Upper lobe of right lung (tissue), 1 donor: ENCODE data around the gene ZER1. TPM values are rescaled to one million over a fixed set of nuclear protein-coding genes. Genes with fewer than 3 reads are reported as not detected.

Experiments
- ATAC-seq: fragments of 200-7000 bp; cut with Tn5 transposase; one replicate; pipeline ENCODE4 v1.9.1; 2020; ENCODE audit warnings: mild to moderate bottlenecking, moderate library complexity
- DNase-seq: peaks from one replicate; pipeline ENCODE4 v3.0.0-alpha.2; 2020
- H3K27ac ChIP-seq: fragments of 200-600 bp; one replicate; pipeline ENCODE4 v1.8.0; 2022
- H3K27me3 ChIP-seq: fragments of 200-600 bp; one replicate; pipeline ENCODE4 v1.8.0; 2022; ENCODE audit warnings: mild to moderate bottlenecking
- H3K36me3 ChIP-seq: fragments of 200-600 bp; one replicate; pipeline ENCODE4 v1.8.0; 2022
- H3K4me1 ChIP-seq: fragments of 200-600 bp; one replicate; pipeline ENCODE4 v1.8.0; 2022
- H3K4me3 ChIP-seq: fragments of 200-600 bp; one replicate; pipeline ENCODE4 v1.8.0; 2022; ENCODE audit warnings: mild to moderate bottlenecking
- H3K9me3 ChIP-seq: fragments of 200-600 bp; one replicate; pipeline ENCODE4 v1.8.0; 2022
- CTCF ChIP-seq: fragments of 200-600 bp; IDR thresholded peaks from one replicate; pipeline ENCODE4 v1.8.0; 2022; ENCODE audit warnings: antibody characterized with exemption
- intact Hi-C: fragments of 100-400 bp; cut with DNase I; formaldehyde crosslinking; loops from one replicate; pipeline ENCODE4 v1.11.0; 2022
- total RNA-seq: library from RNA; stranded (reverse); fragmentation: NEBNext Ultra II Directional; extraction: Animal tissue kit (Norgen Biotek cat#: 25700); gene quantifications from one replicate; pipeline ENCODE4 v1.2.1, GENCODE V29; 2021
- donor health status: DM: no; HTN: yes; CAD: no; lungs with severe emphysema.

The ZER1 gene
- total RNA-seq, 1 donor from 2014 or later = 32.0 TPM

DNA sequence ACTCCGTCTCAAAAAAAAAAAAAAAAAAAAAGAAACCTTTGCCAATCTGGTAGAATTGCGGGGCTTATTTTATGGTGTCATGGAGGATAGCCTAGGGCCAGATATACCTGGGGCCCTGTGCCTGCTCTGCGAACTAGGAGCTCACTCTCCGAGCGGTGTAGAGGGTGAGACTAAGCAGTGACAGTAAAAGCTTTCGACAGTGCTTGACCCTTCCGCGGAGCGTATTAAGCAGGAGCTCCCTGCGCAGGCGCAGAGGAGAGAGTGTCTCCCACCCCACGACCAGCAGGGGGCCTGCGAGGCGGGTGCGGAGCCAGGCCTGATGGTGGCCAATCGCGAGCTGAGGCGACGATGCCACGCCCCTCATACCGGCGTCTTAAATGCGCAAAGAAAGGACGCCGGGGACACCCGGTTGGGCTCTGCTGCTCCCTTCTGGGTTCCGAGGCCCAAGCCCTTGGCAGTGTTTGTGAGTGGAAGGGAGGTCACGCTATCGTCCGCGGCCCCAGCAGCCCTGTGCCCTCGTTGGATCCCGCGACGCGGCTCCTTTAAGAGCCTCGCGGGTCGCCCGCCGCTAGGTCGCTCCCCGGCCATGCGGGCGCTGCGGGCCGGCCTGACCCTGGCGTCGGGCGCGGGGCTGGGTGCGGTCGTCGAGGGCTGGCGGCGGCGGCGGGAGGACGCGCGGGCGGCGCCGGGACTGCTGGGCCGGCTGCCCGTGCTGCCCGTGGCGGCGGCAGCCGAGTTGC lies 46.5 kb upstream of the ZER1 start, which contains the start of gene ENDOG:
Gene ENDOG, plus strand, starts transcription at position 402 of the 740 bp plus-strand sequence. Its CDS starts 185 bp downstream, at position 587.
- Histone ChIP-seq H3K36me3 (peaks cover 9% of the 10 kb centered on the region), H3K9me3 (no peaks in the 10 kb centered on the region), H3K27ac (peak within 1 kb of the TSS; percentile 83), H3K4me3 (peak within 1 kb of the TSS; percentile 77), H3K4me1 (peaks cover 11% of the 10 kb centered on the region), H3K27me3 (no peaks in the 10 kb centered on the region)
- intact Hi-C loops = no loop called here
- DNase-seq (peak; percentile 98), ATAC-seq (peak; percentile 99)
- peak; percentile 97 for TF ChIP-seq CTCF

DNA sequence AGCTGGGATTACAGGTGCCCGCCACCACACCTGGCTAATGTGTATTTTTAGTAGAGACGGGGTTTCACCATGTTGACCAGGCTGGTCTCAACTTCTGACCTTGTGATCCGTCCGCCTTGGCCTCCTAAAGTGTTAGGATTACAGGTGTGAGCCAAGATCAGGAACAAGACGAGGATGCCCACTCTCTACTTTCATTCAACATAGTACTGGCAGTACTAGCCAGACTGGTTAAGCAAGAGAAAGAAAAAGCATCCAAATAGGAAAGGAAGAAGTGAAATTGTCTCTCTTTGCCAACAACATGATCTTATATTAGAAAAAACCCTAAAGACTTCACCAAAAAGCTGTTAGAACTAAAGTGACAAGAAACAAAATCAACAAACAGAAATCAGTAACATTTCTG lies 39.1 kb upstream of the ZER1 start:
- H3K9me3 ChIP-seq = no peaks in the 10 kb centered on the region
- DNase-seq = no peak
- no peaks in the 10 kb centered on the region for H3K4me1 ChIP-seq
- H3K4me3 ChIP-seq = no peak overlapping the region
- no peak for TF ChIP-seq CTCF
- H3K36me3 ChIP-seq = peaks cover 32% of the 10 kb centered on the region
- ATAC-seq = no peak
- intact Hi-C loops = no loop called here
- no peaks in the 10 kb centered on the region for H3K27me3 ChIP-seq
- H3K27ac ChIP-seq = no peak overlapping the region

- intact Hi-C loops = no loop called here
- DNase-seq (no peak), ATAC-seq (peak; percentile 27)
- H3K36me3 ChIP-seq = peaks cover 43% of the 10 kb centered on the region
- no peak overlapping the region for H3K4me3 ChIP-seq
- H3K4me1 ChIP-seq = no peaks in the 10 kb centered on the region
- no peaks in the 10 kb centered on the region for H3K9me3 ChIP-seq
- no peaks in the 10 kb centered on the region for H3K27me3 ChIP-seq
- TF ChIP-seq CTCF = no peak
- H3K27ac ChIP-seq = no peak overlapping the region
Measured at GRCh38 chr9:128809831-128810230, 38.1 kb upstream of the ZER1 start.

DNA sequence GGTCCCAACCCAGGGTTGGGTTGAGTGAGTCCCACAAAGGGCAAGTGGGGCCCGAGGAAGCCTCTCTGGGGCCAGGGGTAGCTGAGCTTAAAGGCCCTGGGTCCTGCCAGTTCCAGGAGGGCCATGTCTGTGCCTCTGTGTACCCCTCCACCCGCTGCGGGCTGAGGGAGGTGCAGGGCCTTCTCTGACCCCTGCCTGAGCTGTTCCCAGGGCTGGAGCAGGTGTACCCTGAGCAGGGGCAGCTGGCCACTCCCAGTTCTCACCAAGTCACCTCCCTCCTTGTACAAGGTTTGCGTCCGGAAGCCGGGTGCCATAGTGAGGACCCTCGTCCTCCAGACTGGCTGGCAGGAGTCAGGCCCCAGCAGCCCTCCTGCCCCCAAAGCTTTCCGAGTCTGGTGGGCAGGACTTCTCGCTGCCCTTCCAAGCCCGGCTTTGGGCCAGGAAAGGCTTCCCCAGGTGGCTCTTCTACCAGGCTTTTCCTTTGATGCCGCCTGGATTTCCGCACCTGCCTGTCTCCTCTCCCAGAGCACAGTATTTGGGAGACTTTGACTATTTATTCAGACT lies 37.4 kb upstream of the ZER1 start:
- no peaks in the 10 kb centered on the region for H3K9me3 ChIP-seq
- H3K36me3 ChIP-seq = peaks cover 48% of the 10 kb centered on the region
- ATAC-seq = no peak

DNA sequence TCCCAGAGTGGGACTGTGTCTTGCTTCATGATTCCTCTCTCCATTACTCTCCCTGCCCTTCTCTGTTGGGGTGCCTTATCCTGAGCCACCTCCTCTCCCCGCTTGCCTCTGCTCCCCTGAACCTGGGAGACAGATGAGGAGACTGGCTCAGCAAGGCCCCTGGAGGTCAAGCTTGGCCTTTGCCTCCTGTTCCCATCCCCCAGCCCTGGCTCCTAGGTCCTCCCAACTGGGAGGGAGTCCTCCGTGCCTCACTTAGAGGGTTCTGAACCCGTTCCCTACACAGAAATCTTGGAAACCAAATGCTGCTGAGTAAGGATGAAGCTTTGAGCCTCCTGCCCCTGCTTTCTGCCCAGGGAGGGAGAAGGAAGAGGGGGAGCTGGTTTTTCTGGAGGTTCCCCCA lies 36.8 kb upstream of the ZER1 start:
- Histone ChIP-seq H3K36me3 (peaks cover 54% of the 10 kb centered on the region), H3K9me3 (no peaks in the 10 kb centered on the region), H3K4me3 (no peak overlapping the region), H3K27me3 (no peaks in the 10 kb centered on the region), H3K4me1 (no peaks in the 10 kb centered on the region), H3K27ac (no peak overlapping the region)
- no peak for TF ChIP-seq CTCF
- intact Hi-C loops = no loop called here
- DNase-seq (no peak), ATAC-seq (no peak)

More for the DNA sequence above, 37.4 kb upstream of the ZER1 start:
- H3K4me3 ChIP-seq = no peak overlapping the region
- intact Hi-C loops = no loop called here
- no peak overlapping the region for H3K27ac ChIP-seq
- H3K27me3 ChIP-seq = no peaks in the 10 kb centered on the region
- H3K4me1 ChIP-seq = no peaks in the 10 kb centered on the region
- no peak for DNase-seq
- TF ChIP-seq CTCF = no peak
